ENCODE data around the gene EXT2.

Gene EXT2

DNA sequence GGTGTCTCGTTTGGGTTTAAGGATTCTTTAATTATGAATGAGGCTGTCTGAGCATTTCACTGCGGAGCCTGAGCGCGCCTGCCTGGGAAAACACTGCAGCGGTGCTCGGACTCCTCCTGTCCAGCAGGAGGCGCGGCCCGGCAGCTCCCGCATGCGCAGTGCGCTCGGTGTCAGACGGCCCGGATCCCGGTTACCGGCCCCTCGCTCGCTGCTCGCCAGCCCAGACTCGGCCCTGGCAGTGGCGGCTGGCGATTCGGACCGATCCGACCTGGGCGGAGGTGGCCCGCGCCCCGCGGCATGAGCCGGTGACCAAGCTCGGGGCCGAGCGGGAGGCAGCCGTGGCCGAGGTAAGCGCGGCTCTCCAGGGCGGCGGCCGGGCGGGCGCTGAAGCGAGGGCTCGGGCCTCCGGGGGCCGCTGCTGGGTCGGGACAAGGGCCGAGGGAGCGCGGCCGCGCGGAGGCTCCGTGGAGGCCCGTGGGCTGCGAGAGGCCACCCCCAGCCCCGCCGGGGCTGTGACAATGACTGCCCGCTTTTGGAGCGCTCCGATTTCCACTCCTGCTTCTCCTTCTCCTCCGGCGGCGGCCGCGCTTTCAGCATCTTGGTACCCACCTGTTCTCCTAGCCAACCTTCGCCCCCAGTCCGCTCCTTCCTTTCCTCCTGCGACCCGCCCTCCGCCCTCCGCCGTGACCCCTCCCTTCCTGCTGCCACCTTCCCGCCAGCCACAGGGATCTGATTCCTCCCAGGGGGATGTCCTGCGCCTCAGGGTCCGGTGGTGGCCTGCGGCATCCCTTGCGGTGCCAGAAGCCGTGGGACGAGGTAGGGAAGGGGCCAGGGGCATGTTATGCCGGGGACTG lies at the start of gene EXT2:
Gene EXT2 (plus strand): TSS at position 173 of the 854 bp plus-strand sequence. CDS start 12,035 bp downstream, outside the sequence.
- DNase-seq = no peak

GRCh38 chr11:44046182-44046581 lies 49.3 kb upstream of the EXT2 start:
- no peak for DNase-seq

- no peak for DNase-seq
These were observed 48.2 kb upstream of the EXT2 start for GRCh38 chr11:44047298-44047697.

GRCh38 chr11:44047931-44048431 lies 47.5 kb upstream of the EXT2 start, which contains the start of gene ACCSL:
Gene ACCSL, plus strand, starts transcription at chr11:44047981. Its CDS starts 56 bp downstream, at chr11:44048037.
- DNase-seq = no peak

DNA sequence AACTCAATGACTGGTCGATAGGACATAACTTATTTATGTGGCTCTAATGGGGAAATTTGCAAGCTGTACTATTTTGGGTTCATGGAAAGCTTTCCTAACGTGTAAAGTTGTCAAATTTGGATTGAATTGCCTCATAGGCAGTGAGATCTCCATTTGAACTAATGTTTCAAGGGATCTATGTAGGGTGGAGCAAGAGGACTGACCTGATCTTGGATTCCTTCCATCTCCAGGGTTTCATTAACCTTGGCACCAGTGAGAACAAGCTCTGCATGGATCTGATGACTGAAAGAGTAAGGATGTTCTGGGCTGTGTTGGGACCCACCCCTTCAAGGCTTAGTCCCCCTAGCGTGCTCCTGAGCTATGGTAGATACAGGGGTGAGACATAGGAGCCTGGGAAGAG lies 45.6 kb upstream of the EXT2 start:
- DNase-seq = no peak

DNA sequence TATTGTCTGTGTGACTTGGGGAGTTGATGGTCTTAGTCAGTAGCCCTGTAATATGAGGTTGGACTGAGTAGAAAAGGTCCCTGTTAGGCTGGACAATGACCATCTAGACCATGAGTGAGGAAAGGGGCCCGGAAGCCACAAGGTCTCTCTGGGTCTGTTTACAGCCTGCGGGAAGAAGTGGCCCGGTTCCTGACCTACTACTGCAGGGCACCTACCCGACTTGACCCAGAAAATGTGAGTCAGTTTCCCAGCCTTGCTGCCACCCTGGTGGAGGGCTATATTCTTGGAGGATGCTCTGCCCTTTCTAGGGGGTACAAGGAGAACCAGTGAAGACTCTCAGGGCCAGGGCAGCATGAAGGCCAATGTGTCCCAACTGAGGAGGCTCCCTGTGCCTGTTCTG lies 44.3 kb upstream of the EXT2 start:
- DNase-seq = no peak

- DNase-seq = no peak
These were observed 38.1 kb upstream of the EXT2 start for GRCh38 chr11:44057340-44057739.

- no peak for DNase-seq
These were observed 37.2 kb upstream of the EXT2 start for GRCh38 chr11:44058275-44058674.

GRCh38 chr11:44065161-44065661 lies 30.3 kb upstream of the EXT2 start:
- DNase-seq = no peak

GRCh38 chr11:44065841-44066731 lies 29.4 kb upstream of the EXT2 start, which contains the start of gene ACCS:
Gene ACCS, plus strand, starts transcription at chr11:44066270. Its CDS starts 1,358 bp downstream, at chr11:44067628.
- peak; percentile 41 for DNase-seq

- DNase-seq = no peak
These were observed 28.7 kb upstream of the EXT2 start for GRCh38 chr11:44066732-44067141.

DNA sequence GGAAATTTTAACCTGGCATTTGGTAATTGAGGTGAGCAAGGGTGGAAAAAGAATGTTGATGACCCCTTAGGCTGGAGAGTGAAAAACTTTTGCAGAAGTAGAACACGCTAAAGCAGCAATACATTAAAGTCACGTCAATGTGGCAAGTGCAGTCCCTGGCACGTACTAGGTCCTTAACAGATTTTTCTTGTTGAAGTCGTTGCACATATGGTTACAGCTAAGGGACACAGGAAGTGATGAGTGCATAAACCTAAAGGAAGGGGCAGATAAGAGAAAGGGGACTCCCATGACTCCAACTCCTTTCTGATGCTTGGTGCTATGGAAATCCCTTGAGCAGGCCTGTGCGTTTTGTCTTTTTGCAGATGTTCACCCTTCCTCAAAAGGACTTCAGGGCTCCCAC lies 28.2 kb upstream of the EXT2 start:
- no peak for DNase-seq

DNA sequence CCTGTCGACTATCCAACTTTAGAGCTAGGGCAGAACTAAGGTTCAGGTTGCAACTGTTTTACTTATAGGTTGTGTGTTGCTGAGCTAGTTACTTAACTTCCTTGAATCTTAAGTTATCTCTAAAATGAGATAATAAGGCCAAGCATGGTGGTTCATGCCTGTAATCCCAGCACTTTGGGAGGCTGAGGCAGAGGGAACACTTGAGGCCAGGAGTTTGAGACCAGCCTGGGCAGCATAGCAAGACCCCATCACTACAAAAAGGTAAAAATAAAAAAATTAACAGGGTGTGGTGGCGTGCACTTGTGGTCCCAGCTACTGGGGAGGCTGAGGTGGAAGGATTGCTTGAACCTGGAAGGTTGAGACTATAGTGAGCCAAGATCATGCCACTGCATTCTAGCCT lies 27.3 kb upstream of the EXT2 start:
- no peak for DNase-seq

DNA sequence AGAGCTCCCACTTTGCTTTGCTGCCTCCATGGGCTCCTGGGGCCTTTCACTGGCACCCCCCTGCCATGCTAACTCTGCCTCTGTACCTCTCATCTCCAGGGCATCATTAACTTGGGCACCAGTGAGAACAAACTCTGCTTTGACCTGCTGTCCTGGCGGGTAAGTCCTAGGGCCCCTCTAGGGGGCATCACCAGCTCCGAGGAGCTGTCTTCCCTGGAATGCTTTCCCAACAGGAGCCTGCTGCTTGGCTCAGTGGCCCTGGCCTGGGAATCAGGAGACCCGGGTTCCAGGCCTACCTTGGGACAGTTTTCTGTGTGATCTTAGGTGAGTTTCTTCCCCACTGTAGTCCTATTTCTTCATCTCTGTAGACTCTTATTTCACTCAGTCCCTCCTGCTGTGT lies 24.3 kb upstream of the EXT2 start:
- no peak for DNase-seq

- no peak for DNase-seq
These were observed 22.5 kb upstream of the EXT2 start for GRCh38 chr11:44072757-44073658.

DNA sequence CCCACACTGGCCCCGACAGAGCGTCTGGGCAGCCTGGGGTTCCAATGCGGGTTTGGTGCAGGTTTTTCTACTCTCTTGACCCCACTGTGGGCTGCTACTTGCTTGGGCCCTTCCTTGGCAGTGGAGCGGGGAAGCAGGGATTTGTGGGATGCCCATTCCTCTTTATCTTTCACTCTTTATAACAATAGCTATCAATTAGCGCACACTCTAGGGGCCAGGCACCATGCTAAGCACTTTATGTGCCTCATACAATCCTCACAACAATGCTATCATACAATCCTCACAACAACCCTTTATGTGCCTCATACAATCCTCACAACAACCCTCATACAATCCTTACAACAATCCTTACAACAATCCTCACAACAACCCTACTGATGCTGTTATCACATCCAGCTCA lies 16.7 kb upstream of the EXT2 start:
- no peak for DNase-seq

DNA sequence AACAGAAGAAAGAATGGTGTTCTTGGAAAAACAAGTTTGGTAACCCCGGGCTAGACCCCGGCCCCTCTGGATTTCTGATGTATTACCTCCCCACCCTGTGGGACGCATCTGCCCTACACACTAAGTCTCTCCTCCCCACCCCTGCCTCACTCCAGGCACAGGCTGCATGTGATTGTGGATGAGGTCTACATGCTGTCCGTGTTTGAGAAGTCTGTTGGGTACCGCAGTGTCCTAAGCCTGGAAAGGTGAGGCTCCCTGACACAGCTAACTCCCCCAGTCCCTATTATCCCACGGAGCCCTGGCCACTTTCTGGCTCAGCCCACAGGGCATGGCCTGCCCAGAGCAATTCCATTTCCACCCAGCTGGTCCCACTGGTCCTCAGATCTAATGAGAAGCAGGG lies 16.1 kb upstream of the EXT2 start:
- no peak for DNase-seq

DNA sequence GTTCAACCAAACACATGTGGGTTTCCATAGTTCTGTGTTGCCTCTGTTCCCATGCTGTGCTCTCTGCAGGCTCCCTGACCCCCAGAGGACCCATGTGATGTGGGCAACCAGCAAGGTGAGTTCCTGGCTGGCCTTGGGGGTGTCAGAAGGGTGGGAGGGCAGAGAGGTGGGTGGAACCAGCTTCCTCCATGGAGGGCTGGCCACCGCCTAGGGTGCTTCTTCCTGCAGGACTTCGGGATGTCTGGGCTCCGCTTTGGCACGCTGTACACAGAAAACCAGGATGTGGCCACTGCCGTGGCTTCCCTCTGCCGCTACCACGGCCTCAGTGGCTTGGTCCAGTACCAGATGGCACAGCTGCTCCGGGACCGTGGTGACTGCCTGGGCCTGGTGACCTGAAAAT lies 14.5 kb upstream of the EXT2 start:
- DNase-seq = no peak

DNA sequence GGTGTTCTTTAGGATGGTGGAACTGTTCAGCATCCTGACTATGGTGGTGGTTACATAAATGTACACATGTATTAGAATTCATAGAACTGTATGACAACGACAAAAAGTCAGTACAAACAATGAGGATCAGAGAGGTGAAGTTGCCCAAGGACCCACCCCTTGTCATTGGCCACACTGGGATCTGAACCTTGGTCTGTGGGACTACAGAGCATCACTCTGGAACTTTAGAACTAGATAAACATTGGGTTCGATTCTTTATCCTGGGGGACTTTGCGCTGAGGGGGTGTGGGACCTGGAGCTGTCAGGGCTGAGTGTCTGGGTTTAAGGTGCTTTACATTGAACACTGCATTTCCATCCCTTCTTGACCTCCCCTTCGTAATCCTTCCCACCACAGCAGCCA lies 12.8 kb upstream of the EXT2 start:
- no peak for DNase-seq

- DNase-seq = no peak
These were observed 12.0 kb upstream of the EXT2 start for GRCh38 chr11:44083433-44083832.

DNA sequence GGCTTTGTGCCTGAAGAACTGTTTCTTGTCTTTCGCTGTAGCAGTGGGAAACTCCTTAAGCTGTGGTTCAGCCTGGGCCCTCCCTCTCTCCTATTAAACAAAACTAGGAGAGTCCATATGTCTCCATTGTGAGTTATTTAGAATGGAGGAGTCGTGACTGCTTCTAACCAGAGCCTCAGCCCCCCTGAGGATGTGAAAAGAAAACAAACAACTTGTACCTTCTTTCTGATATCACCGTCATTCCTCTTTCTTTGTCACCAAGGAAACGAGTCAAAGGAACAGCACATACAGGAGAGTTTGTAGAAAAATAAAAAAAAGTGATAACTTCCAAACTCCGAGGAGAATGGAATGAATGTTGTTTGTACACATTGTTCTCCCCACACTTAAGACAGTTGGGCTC lies 11.6 kb upstream of the EXT2 start:
- no peak for DNase-seq

DNA sequence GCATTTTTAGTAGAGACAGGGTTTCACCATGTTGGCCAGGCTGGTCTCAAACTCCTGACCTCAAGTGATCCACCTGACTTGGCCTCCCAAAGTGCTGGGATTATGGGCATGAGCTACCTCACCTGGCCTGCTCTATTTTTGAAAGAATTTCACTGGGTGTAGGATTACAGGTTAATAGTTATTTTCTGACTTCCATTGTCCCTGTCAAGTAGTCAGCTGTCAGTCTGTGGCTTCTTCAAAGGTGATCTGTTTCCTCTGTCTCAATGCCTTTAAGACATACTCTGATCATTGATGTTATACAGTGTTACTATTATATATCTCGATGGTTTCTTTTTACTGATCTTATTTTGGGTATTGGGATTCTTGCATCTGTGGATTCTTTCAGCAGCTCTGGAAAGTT lies 10.1 kb upstream of the EXT2 start:
- no peak for DNase-seq
